NCI-H1105 (cell line): ENCODE results near the gene SLC23A3.
"Not testable (repeated sequence)": the region's sequence is repeated elsewhere in the genome, so short reads cannot be mapped to it uniquely, and the experiment has no call there.

Source experiments
- DNase-seq: peaks from one replicate; lab custom pipeline; 2025; lab: John Stamatoyannopoulos, UW

Gene SLC23A3

GRCh38 chr2:219205165-219205538 is 35.3 kb upstream of the SLC23A3 start:
- no peak for DNase-seq

DNA sequence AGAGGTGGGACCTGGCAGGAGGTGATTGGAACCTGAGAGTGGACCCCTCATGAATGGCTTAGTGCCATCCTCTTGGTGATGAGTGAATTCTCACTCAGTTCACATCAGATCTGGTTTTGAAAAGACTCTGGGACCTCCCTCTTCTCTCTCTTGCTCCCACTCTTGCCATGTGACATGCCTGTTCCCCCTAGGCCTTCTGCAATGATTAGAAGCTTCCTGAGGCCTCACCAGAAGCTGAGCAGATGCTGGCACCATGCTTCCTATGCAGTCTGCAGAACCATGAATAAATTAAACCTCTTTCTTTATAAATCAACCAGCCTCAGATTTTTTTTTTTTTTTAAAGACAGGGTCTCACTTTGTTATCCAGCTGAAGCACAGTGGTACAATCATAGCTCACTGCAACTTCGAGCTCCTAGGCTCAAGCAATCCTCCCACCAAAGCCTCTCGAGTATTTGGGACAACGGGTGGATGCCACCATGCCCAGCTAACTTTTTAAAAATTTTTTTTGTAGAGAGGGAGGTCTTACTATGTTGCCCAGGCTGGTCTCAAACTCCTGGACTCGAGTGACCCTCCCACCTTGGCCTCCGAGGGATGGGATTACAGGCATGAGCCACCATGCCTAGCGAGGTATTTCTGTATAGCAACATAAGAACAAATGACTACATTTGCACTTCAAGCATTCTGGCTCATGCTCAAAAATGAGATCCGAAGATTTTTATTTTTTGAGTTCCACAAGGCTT is 34.8 kb upstream of the SLC23A3 start:
- no peak for DNase-seq

- DNase-seq = not testable (repeated sequence)
Measured at GRCh38 chr2:219201331-219201730, 31.5 kb upstream of the SLC23A3 start.

GRCh38 chr2:219200502-219201326 is 30.9 kb upstream of the SLC23A3 start:
- not testable (repeated sequence) for DNase-seq

GRCh38 chr2:219199470-219200211 is 29.8 kb upstream of the SLC23A3 start:
- no peak for DNase-seq

DNA sequence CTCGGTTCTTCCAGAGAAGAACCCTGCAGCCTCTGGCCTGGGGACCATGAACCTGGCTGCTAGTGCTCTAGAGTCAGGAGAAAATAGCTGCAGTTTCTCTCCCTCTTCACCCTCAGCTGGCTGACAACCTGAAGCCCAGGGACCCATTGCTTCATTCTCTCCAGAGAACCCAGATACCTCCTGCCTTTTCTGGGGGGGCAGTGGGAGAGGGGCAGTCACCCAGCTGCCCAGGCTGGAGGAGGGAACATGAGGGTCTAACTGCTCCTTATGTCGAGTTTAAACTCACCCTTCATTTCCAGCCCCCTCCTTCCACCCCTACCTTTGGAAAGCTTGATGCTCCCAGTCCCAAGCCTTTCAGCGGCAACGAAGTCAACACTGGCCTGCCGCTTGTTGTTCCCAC is 29.1 kb upstream of the SLC23A3 start:
- no peak for DNase-seq

DNA sequence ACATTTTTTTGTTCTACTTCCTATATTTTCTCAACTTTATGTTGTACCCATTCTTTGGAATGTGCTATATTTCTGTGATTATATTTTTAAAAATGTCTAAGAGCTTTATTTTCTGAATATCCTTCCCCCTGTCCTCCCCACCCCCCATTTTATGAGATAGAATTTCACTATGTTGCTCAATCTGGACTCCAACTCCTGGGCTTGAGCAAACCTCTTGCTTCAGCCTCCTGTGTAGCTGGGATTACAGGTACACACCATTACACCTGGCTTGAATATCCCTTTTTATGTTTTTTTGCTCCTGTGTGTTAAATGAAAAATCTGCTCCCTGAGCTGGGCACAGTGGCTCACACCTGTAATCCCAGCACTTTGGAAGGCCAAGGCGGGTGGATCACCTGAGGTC is 27.6 kb upstream of the SLC23A3 start:
- DNase-seq = no peak

- no peak for DNase-seq
Measured at GRCh38 chr2:219186754-219187456, 17.1 kb upstream of the SLC23A3 start.

DNA sequence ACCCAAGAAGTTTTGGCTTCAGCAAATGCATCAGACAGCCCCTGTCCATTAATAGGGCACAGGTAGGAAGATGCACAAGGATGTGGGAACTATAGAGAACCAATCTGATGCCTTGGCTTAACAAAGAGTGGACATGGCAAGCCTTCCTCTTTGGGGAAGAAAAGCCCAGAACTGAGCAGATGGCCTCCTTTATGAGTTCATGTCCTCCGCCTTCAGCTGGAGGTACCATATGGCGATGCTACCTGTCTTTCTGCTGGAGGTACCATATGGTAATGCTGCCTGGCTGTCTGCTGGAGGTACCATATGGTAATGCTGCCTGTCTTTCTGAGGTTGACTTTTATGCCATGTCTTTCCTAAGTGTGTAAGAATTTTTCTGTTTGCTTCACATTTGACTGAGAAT is 14.3 kb upstream of the SLC23A3 start:
- DNase-seq = no peak

- DNase-seq = no peak
Measured at GRCh38 chr2:219183151-219183772, 13.4 kb upstream of the SLC23A3 start.

- DNase-seq = no peak
Measured at GRCh38 chr2:219182331-219183150, 12.7 kb upstream of the SLC23A3 start.

GRCh38 chr2:219181531-219181930 is 11.7 kb upstream of the SLC23A3 start:
- DNase-seq = no peak

DNA sequence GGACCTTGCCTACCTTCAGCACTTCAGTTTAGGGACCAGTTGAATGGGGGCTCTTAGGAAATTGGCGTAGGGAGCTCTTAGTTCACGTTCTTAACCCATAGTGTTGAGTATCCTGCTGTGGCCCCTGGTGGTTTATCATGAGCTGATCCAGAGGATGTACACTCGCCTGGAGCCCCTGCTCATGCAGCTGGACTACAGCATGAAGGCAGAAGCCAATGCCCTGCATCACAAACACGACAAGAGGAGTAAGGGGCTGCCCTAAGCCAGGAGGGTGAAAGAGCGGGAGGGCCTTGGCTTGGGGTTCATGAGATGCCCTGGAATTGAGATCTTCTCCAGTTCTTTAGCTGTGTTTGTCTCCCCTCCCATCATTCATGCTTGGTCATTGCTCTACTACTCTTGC is 11.1 kb upstream of the SLC23A3 start:
- no peak for DNase-seq

GRCh38 chr2:219179601-219180465 is 10.0 kb upstream of the SLC23A3 start:
- no peak for DNase-seq

DNA sequence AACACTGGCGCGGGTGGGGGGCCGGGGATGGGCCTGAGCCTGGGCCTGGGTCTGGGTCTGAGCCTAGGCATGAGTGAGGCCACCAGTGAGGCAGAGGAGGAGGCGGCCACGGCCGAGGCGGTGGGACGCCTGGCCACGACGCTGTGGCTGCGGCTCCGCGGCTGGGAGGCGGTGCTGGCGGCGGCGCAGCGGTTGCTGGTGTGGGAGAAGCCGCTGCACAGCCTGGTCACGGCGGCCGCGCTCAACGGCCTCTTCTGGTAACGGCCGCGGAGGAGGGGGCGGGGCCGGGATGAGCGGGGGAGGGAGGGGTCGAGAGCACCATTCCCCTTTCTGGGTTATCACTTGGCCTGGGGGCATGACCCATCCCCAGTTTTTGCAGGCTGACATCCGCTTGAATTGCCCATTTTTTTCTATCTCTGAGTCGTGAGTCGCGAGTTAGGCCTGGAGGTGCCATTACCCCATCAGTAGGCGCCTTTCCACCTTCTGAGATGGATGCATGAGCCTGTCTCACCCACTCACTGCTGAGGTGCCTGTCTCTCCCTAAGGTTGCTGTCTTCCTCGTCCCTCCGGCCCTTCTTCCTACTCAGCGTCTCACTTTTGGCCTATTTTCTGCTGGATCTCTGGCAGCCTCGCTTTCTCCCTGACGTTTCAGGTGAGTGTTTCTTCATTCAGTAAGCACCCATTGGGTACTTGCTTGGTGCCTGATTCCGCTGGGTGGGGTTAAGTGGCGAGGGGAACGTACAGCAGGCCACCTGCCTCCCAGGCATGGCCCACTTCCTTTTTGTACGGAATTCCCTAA is 8.7 kb upstream of the SLC23A3 start:
- DNase-seq = no peak

GRCh38 chr2:219177552-219178376 is 7.9 kb upstream of the SLC23A3 start, which contains the start of gene RETREG2:
TSS of gene RETREG2 (plus strand) at chr2:219178275. CDS start at chr2:219178353, 78 bp downstream.
- DNase-seq = peak; percentile 73

DNA sequence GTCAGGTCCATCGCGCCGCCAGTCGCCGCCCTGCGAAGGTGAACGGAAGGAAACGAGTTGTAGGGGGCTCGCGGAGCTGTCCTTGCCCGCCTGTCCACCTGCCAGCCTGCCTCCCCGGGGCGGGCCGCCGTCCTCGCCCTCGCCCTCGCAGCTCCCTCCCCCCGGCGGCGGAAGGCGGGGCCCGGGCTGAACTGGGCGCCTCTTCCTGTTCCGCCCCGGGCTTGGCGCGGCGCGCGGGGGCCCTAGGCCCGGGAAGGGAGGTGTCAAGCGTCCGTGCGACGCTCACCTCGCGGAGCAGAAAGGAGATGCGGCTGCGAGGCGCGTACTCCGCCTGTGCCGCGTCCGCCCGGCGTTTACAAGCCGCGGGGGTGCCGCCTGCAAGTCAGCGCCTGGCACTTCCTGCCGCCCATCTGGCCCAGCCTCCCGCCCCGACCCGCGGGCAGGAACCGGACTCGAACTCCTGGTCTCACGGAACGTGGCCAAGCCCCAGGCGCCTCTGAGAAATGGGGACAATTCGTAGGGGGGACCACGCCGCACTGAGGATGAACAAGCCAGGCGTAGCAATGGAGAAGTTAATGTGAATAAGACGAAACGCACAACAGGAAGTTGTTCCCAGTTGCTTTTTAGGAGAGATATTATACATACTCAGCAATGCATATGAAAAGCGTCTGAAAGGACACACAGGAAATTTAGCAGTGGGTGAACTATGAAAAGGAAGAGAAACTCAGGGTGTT is 7.2 kb upstream of the SLC23A3 start, which contains the start of gene CNPPD1:
CNPPD1 (minus strand) TSS at position 108 of the 734 bp plus-strand sequence; CDS start at position 11, 97 bp downstream.
- DNase-seq = peak; percentile 64
